ENCODE measurements around the gene CCKAR. TPM values are rescaled to one million over a fixed set of nuclear protein-coding genes. Genes with fewer than 3 reads are reported as not detected.
A peak's percentile ranks its signal among the peaks of the same experiment; 100 is the strongest.

CCKAR gene
- total and polyA plus RNA-seq, 9 donors, result 0.06 to 0.17 TPM; not detected in 7

- DNase-seq, result peak; percentile 87
- Histone ChIP-seq H3K9me3 (replicated peaks; ENCODE audit: control insufficient read depth, low read depth, low read length) (no peaks in the 10 kb centered on the region), H3K4me3 (ENCODE audit: low read length) (no peak overlapping the region), H3K27ac (ENCODE audit: low read length) (no peak overlapping the region), H3K27me3 (ENCODE audit: control insufficient read depth, insufficient read depth, low read length) (no peaks in the 10 kb centered on the region), H3K36me3 (ENCODE audit: control insufficient read depth, insufficient read depth, low read length) (no peaks in the 10 kb centered on the region), H3K4me1 (ENCODE audit: control insufficient read depth, insufficient read depth, low read length) (peaks cover 9% of the 10 kb centered on the region)
- no CpG with 5 or more reads among the region's 2 CpGs for WGBS (ENCODE audit: insufficient coverage)
Observed at GRCh38 chr4:26462874-26463273, 27.4 kb downstream of the CCKAR start.

DNA sequence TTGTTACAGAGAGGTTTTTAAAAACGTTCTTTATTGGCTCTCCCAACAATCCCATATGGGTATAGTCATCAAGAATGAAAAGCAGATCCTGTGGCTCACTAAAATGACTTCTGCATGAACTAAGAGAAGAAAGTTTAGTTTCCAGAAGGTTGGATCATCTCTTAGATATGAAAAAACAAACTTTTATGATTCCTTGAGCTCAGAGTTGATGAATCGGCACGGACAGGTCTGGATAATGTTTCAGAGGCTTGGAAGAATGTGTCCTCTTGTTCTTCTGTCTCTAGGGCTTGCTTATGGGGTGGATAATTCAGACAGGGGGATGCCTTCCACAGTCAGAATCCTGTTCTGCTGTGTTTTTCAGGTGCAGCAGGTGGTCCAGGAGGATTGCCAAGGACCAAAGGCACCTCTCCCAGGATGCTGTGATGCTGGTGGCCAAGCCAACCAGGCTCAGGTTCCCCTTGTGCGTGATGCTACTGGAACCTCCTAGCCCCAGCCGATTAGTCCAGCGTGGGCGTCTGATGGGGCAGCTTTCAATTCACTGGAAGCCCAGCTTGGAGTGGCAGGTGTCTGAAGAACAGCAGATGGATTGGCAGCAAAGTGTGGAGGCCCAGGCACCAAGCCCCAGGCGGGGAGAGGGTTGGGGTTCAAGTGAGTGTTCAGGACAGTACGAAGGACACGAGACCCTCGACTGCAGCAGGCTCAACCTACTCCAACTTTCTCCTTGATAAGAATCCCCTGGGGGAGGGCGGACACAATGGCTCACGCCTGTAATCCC, 30.3 kb downstream of the CCKAR start:
- Histone ChIP-seq H3K9me3 (replicated peaks; ENCODE audit: control insufficient read depth, low read depth, low read length) (no peaks in the 10 kb centered on the region), H3K36me3 (ENCODE audit: control insufficient read depth, insufficient read depth, low read length) (no peaks in the 10 kb centered on the region), H3K4me1 (ENCODE audit: control insufficient read depth, insufficient read depth, low read length) (peaks cover 14% of the 10 kb centered on the region), H3K27ac (ENCODE audit: low read length) (no peak overlapping the region), H3K4me3 (ENCODE audit: low read length) (no peak overlapping the region), H3K27me3 (ENCODE audit: control insufficient read depth, insufficient read depth, low read length) (no peaks in the 10 kb centered on the region)
- no peak for DNase-seq
- 57% methylated on average over 7 of the region's 13 CpGs for WGBS (ENCODE audit: insufficient coverage)

GRCh38 chr4:26459054-26459755, 31.1 kb downstream of the CCKAR start:
- Histone ChIP-seq H3K4me1 (ENCODE audit: control insufficient read depth, insufficient read depth, low read length) (peaks cover 14% of the 10 kb centered on the region), H3K4me3 (ENCODE audit: low read length) (no peak overlapping the region), H3K36me3 (ENCODE audit: control insufficient read depth, insufficient read depth, low read length) (no peaks in the 10 kb centered on the region), H3K27ac (ENCODE audit: low read length) (no peak overlapping the region), H3K9me3 (replicated peaks; ENCODE audit: control insufficient read depth, low read depth, low read length) (no peaks in the 10 kb centered on the region), H3K27me3 (ENCODE audit: control insufficient read depth, insufficient read depth, low read length) (no peaks in the 10 kb centered on the region)
- peak; percentile 73 for DNase-seq
- WGBS (ENCODE audit: insufficient coverage), result 7% methylated on average over 9 of the region's 19 CpGs

GRCh38 chr4:26458157-26458561, 32.1 kb downstream of the CCKAR start:
- H3K4me1 ChIP-seq (ENCODE audit: control insufficient read depth, insufficient read depth, low read length), result peaks cover 14% of the 10 kb centered on the region
- no peaks in the 10 kb centered on the region for H3K27me3 ChIP-seq (ENCODE audit: control insufficient read depth, insufficient read depth, low read length)
- peak; percentile 58 for DNase-seq
- H3K4me3 ChIP-seq (ENCODE audit: low read length), result no peak overlapping the region
- no peaks in the 10 kb centered on the region for H3K36me3 ChIP-seq (ENCODE audit: control insufficient read depth, insufficient read depth, low read length)
- 31% methylated on average over 2 of the region's 7 CpGs for WGBS (ENCODE audit: insufficient coverage)
- peaks cover 5% of the 10 kb centered on the region for H3K9me3 ChIP-seq (replicated peaks; ENCODE audit: control insufficient read depth, low read depth, low read length)
- H3K27ac ChIP-seq (ENCODE audit: low read length), result no peak overlapping the region

DNA sequence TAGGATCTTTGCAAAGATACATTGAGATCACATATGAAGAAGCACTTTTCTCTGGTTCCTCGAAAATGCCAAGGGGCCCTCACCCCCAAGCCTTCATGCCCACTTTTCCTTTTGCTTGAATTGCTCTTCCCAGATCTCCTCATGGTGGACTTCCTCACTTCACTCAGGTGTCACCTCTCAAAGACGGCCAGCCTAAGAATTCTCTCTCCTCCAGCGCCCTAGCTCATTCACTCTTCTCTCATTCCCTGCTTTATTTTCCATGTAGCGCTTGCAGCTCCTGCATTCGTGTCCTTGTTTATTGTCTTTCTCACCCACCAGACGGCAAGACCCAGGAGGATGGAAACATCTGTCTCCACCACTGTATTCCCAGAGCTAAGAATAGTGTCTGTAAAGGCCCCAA, 32.9 kb downstream of the CCKAR start:
- 65% methylated on average over 5 of the region's 6 CpGs for WGBS (ENCODE audit: insufficient coverage)
- H3K9me3 ChIP-seq (replicated peaks; ENCODE audit: control insufficient read depth, low read depth, low read length), result peaks cover 5% of the 10 kb centered on the region

DNA sequence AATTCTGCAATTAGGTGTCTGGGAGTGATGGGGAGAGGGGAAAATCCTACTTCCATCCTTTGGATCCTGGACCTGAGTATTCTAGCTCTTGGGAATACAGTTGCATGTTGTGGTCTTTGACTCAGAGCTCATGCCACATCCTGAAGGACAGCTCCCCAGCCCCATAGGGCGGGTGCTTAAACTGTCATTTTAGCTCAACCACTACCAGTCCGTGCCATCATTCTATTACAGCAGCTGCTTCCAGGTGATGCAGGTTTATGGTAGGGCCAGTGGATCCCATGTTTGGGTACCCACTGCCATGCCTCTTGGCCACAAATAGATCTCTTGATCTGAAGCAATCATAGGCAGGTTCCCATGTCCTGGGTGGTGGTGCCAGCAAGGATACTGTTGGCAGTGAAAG, 34.7 kb downstream of the CCKAR start:
- no peak overlapping the region for H3K27ac ChIP-seq (ENCODE audit: low read length)
- whole genome bisulfite sequencing (ENCODE audit: insufficient coverage), result 88% methylated on average over 1 of the region's 2 CpGs
- no peaks in the 10 kb centered on the region for H3K27me3 ChIP-seq (ENCODE audit: control insufficient read depth, insufficient read depth, low read length)
- no peak overlapping the region for H3K4me3 ChIP-seq (ENCODE audit: low read length)
- peaks cover 11% of the 10 kb centered on the region for H3K4me1 ChIP-seq (ENCODE audit: control insufficient read depth, insufficient read depth, low read length)
- no peaks in the 10 kb centered on the region for H3K36me3 ChIP-seq (ENCODE audit: control insufficient read depth, insufficient read depth, low read length)
- no peak for DNase-seq
- H3K9me3 ChIP-seq (replicated peaks; ENCODE audit: control insufficient read depth, low read depth, low read length), result peaks cover 5% of the 10 kb centered on the region

More for the DNA sequence above, 32.9 kb downstream of the CCKAR start:
- no peak for DNase-seq
- Histone ChIP-seq H3K27ac (ENCODE audit: low read length) (no peak overlapping the region), H3K4me3 (ENCODE audit: low read length) (no peak overlapping the region), H3K27me3 (ENCODE audit: control insufficient read depth, insufficient read depth, low read length) (no peaks in the 10 kb centered on the region), H3K36me3 (ENCODE audit: control insufficient read depth, insufficient read depth, low read length) (no peaks in the 10 kb centered on the region), H3K4me1 (ENCODE audit: control insufficient read depth, insufficient read depth, low read length) (peaks cover 11% of the 10 kb centered on the region)

- peaks cover 5% of the 10 kb centered on the region for H3K9me3 ChIP-seq (replicated peaks; ENCODE audit: control insufficient read depth, low read depth, low read length)
Observed at GRCh38 chr4:26454961-26455360, 35.3 kb downstream of the CCKAR start.

GRCh38 chr4:26452565-26453531, 37.4 kb downstream of the CCKAR start:
- Histone ChIP-seq H3K27ac (ENCODE audit: low read length) (no peak overlapping the region), H3K27me3 (ENCODE audit: control insufficient read depth, insufficient read depth, low read length) (no peaks in the 10 kb centered on the region), H3K9me3 (replicated peaks; ENCODE audit: control insufficient read depth, low read depth, low read length) (peaks cover 6% of the 10 kb centered on the region), H3K4me3 (ENCODE audit: low read length) (no peak overlapping the region), H3K36me3 (ENCODE audit: control insufficient read depth, insufficient read depth, low read length) (no peaks in the 10 kb centered on the region), H3K4me1 (ENCODE audit: control insufficient read depth, insufficient read depth, low read length) (peaks cover 5% of the 10 kb centered on the region)
- no peak for DNase-seq
- 74% methylated on average over 7 of the region's 15 CpGs for WGBS (ENCODE audit: insufficient coverage)

More at GRCh38 chr4:26454961-26455360, 35.3 kb downstream of the CCKAR start:
- Histone ChIP-seq H3K27ac (ENCODE audit: low read length) (no peak overlapping the region), H3K4me3 (ENCODE audit: low read length) (no peak overlapping the region), H3K36me3 (ENCODE audit: control insufficient read depth, insufficient read depth, low read length) (no peaks in the 10 kb centered on the region), H3K4me1 (ENCODE audit: control insufficient read depth, insufficient read depth, low read length) (peaks cover 11% of the 10 kb centered on the region), H3K27me3 (ENCODE audit: control insufficient read depth, insufficient read depth, low read length) (no peaks in the 10 kb centered on the region)
- WGBS (ENCODE audit: insufficient coverage), result 95% methylated on average over 2 of the region's 3 CpGs
- no peak for DNase-seq

DNA sequence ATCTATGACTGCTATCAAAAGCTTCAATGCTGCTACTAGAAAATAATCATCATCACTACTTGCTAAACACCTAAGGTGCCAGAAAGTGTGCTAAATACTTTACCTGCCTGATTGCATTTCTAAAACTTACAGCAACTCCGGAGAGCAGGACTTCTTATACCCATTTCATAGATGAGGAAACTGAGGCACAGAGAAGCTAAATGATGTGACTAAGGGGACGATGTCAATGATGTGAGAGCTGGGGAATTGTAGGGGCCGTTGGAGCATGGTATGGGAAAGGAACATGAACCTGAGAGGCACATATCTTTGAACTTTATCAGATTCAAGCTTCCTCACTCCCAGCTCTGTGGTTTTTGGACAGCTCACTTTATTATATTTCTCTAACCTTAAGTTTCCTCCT, 38.7 kb downstream of the CCKAR start:
- WGBS (ENCODE audit: insufficient coverage), result no CpG with 5 or more reads among the region's 3 CpGs
- Histone ChIP-seq H3K27ac (ENCODE audit: low read length) (no peak overlapping the region), H3K36me3 (ENCODE audit: control insufficient read depth, insufficient read depth, low read length) (no peaks in the 10 kb centered on the region), H3K9me3 (replicated peaks; ENCODE audit: control insufficient read depth, low read depth, low read length) (peaks cover 8% of the 10 kb centered on the region), H3K27me3 (ENCODE audit: control insufficient read depth, insufficient read depth, low read length) (no peaks in the 10 kb centered on the region), H3K4me1 (ENCODE audit: control insufficient read depth, insufficient read depth, low read length) (peaks cover 3% of the 10 kb centered on the region), H3K4me3 (ENCODE audit: low read length) (no peak overlapping the region)
- DNase-seq, result no peak

DNA sequence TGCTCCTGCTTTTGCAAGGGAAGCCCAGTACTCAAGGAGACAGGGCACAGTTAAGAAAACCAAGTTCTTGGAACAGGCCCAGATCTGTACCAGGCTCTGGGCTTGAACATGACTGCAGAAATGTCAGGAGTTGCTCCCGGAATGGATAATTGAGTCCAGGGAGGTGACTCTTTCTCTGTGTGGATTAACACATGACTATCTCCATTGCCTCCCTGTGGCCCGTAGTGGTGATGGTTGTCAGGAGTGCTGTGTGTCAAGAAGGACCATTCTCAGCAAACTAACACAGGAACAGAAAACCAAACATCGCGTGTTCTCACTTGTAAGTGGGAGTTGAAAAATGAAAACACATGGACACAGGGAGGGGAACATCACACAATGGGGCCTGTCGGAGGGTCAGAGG, 39.9 kb downstream of the CCKAR start:
- Histone ChIP-seq H3K4me3 (ENCODE audit: low read length) (no peak overlapping the region), H3K27me3 (ENCODE audit: control insufficient read depth, insufficient read depth, low read length) (no peaks in the 10 kb centered on the region), H3K9me3 (replicated peaks; ENCODE audit: control insufficient read depth, low read depth, low read length) (peaks cover 8% of the 10 kb centered on the region), H3K27ac (ENCODE audit: low read length) (no peak overlapping the region), H3K4me1 (ENCODE audit: control insufficient read depth, insufficient read depth, low read length) (no peaks in the 10 kb centered on the region), H3K36me3 (ENCODE audit: control insufficient read depth, insufficient read depth, low read length) (no peaks in the 10 kb centered on the region)
- no peak for DNase-seq
- WGBS (ENCODE audit: insufficient coverage), result 56% methylated on average over 1 of the region's 5 CpGs
